Esophagus squamous epithelium (tissue), 4 donors: ENCODE data around the gene CENPO.

Experiments used
- POLR2A ChIP-seq, 4 donors: fragments of 450-650 bp; IDR thresholded peaks; one replicate each; pipeline ENCODE4 v1.6.1; 2017; ENCODE audit warnings: antibody characterized with exemption in 4 of 4, mild to moderate bottlenecking in 4 of 4, moderate library complexity in 3 of 4
- TF ChIP-seq, protein P1 (sequence below), 6 experiments: fragments of 450-650 bp in 4 of 6; fragments of 200-600 bp in 2 of 6; sonication (generic) in 2 of 6; IDR thresholded peaks; one replicate each; pipeline ENCODE4 v1.5.1; 2016 to 2019; ENCODE audit warnings: antibody characterized with exemption in 6 of 6, mild to moderate bottlenecking in 4 of 6, moderate library complexity in 4 of 6

DNA sequence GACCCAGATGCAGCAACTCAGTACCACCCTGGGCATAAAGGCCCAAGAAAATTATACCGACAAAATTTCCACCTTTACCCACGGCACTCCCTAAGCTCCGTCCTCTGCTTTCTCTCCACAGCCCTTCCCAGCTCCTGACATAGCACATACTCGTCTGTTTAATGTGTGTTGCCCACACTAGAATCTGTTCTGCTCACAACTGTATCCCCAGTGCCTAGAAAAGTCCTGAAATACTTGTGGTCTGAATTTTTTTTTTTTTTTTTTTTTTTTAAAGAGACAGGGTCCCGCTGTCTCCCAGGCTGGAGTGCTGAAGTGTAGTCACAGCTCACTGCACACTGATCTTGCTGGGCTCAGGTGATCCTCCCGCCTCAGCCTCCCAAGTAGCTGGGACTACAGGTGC lies 64.5 kb downstream of the CENPO start:
- TF ChIP-seq, protein P1, sequence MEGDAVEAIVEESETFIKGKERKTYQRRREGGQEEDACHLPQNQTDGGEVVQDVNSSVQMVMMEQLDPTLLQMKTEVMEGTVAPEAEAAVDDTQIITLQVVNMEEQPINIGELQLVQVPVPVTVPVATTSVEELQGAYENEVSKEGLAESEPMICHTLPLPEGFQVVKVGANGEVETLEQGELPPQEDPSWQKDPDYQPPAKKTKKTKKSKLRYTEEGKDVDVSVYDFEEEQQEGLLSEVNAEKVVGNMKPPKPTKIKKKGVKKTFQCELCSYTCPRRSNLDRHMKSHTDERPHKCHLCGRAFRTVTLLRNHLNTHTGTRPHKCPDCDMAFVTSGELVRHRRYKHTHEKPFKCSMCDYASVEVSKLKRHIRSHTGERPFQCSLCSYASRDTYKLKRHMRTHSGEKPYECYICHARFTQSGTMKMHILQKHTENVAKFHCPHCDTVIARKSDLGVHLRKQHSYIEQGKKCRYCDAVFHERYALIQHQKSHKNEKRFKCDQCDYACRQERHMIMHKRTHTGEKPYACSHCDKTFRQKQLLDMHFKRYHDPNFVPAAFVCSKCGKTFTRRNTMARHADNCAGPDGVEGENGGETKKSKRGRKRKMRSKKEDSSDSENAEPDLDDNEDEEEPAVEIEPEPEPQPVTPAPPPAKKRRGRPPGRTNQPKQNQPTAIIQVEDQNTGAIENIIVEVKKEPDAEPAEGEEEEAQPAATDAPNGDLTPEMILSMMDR (IDR thresholded peaks at IDR 0.05) = no peak
- no peak for TF ChIP-seq POLR2A (IDR thresholded peaks at IDR 0.05)
